Mesendoderm (in vitro differentiated cells): ENCODE data around the gene C2orf69.

Source experiments
- DNase-seq: peaks from one replicate; pipeline ENCODE4 v3.0.0; 2013
- H2AK5ac ChIP-seq: 2 replicates; pipeline ENCODE4 v1.6.1; 2013; ENCODE audit warnings: low read length, inconsistent platforms
- H2BK120ac ChIP-seq: 2 replicates; pipeline ENCODE4 v1.6.1; 2013; ENCODE audit warnings: low read depth, mild to moderate bottlenecking, low read length, moderate library complexity, mixed read lengths
- H2BK15ac ChIP-seq: replicated peaks from 2 replicates; pipeline ENCODE4 v1.6.1; 2013; ENCODE audit warnings: low read depth, mild to moderate bottlenecking, moderate library complexity
- H2BK5ac ChIP-seq: 2 replicates; pipeline ENCODE4 v1.6.1; 2013; ENCODE audit warnings: low read length, inconsistent platforms
- H3K18ac ChIP-seq: 2 replicates; pipeline ENCODE4 v1.6.1; 2013; ENCODE audit warnings: mild to moderate bottlenecking, low read length, mixed read lengths
- H3K23ac ChIP-seq: one replicate; pipeline ENCODE4 v1.6.1; 2013; ENCODE audit warnings: low read length
- H3K27ac ChIP-seq: 2 replicates; pipeline ENCODE4 v1.5.1; 2013; ENCODE audit warnings: low read depth, mild to moderate bottlenecking, inconsistent platforms, low read length, moderate library complexity
- H3K27me3 ChIP-seq: 2 replicates; pipeline ENCODE4 v1.6.1; 2013; ENCODE audit warnings: low read length, control low read depth, mild to moderate bottlenecking, inconsistent platforms; ENCODE audit not compliant: insufficient read depth, poor library complexity
- H3K36me3 ChIP-seq: 2 replicates; pipeline ENCODE4 v1.6.1; 2013; ENCODE audit warnings: low read length, inconsistent platforms; ENCODE audit not compliant: control insufficient read depth, insufficient read depth
- H3K4ac ChIP-seq: one replicate; pipeline ENCODE4 v1.6.1; 2013; ENCODE audit warnings: low read depth, mild to moderate bottlenecking, low read length, moderate library complexity
- H3K4me1 ChIP-seq: 2 replicates; pipeline ENCODE4 v1.6.1; 2013; ENCODE audit warnings: low read depth, low read length, inconsistent platforms; ENCODE audit not compliant: control insufficient read depth
- H3K4me2 ChIP-seq: 2 replicates; pipeline ENCODE4 v1.6.1; 2013; ENCODE audit warnings: low read length
- H3K4me3 ChIP-seq: 2 replicates; pipeline ENCODE4 v1.5.1; 2013; ENCODE audit warnings: mild to moderate bottlenecking, low read length
- H3K56ac ChIP-seq: one replicate; pipeline ENCODE4 v1.6.1; 2013; ENCODE audit warnings: low read length
- H3K79me1 ChIP-seq: 2 replicates; pipeline ENCODE4 v1.6.1; 2013; ENCODE audit warnings: low read length, inconsistent platforms
- H3K79me2 ChIP-seq: 2 replicates; pipeline ENCODE4 v1.6.1; 2013; ENCODE audit warnings: mild to moderate bottlenecking, low read length; ENCODE audit not compliant: control insufficient read depth, insufficient read depth
- H3K9ac ChIP-seq: 2 replicates; pipeline ENCODE4 v1.6.1; 2013; ENCODE audit warnings: low read length, inconsistent platforms
- H4K5ac ChIP-seq: one replicate; pipeline ENCODE4 v1.6.1; 2013; ENCODE audit warnings: low read length
- H4K8ac ChIP-seq: one replicate; pipeline ENCODE4 v1.6.1; 2013; ENCODE audit warnings: low read depth, mild to moderate bottlenecking, control low read depth, low read length, moderate library complexity
- WGBS: extraction: QIAGEN DNeasy Blood & Tissue Kit; methylation state at CpG from one replicate; pipeline ENCODE4 v1.1.7; 2013; ENCODE audit warnings: low lambda C conversion rate, missing lambda C conversion rate; ENCODE audit not compliant: insufficient coverage; ENCODE audit errors: extremely low coverage; 5-methylcytosine and 5-hydroxymethylcytosine counted together

C2orf69 gene

DNA sequence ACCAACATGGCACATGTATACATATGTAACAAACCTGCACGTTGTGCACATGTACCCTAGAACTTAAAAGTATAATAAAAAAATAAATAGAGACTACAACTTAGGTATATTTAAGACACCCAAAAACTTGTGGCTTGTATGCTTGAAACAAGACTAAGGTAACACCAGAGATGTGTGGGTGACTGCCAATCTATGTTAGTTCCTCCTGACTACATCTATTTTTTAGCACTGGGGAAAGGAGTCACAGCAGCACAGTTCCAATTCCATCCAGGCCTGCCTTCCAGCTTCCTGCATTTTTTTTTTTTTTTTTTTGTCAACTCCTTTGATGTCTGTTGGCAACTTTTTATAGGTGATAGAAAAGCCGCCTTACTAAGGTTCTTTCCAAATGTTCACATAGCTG lies 18.2 kb downstream of the C2orf69 start:
- Histone ChIP-seq H3K56ac (no peak overlapping the region), H3K4ac (no peak overlapping the region), H3K4me2 (no peak overlapping the region), H2BK120ac (no peak overlapping the region), H2BK5ac (no peak overlapping the region), H3K79me2 (no peaks in the 10 kb centered on the region), H2BK15ac (no peak overlapping the region), H3K18ac (no peak overlapping the region), H4K8ac (no peak overlapping the region), H3K36me3 (peaks cover 1% of the 10 kb centered on the region), H3K4me3 (no peak overlapping the region), H3K4me1 (no peaks in the 10 kb centered on the region), H3K23ac (no peak overlapping the region), H3K27me3 (no peaks in the 10 kb centered on the region), H3K9ac (no peak overlapping the region), H4K5ac (no peak overlapping the region), H3K79me1 (no peaks in the 10 kb centered on the region), H3K27ac (no peak overlapping the region), H2AK5ac (no peak overlapping the region)
- no peak for DNase-seq
- no CpG with 5 or more reads among the region's 2 CpGs for WGBS

DNA sequence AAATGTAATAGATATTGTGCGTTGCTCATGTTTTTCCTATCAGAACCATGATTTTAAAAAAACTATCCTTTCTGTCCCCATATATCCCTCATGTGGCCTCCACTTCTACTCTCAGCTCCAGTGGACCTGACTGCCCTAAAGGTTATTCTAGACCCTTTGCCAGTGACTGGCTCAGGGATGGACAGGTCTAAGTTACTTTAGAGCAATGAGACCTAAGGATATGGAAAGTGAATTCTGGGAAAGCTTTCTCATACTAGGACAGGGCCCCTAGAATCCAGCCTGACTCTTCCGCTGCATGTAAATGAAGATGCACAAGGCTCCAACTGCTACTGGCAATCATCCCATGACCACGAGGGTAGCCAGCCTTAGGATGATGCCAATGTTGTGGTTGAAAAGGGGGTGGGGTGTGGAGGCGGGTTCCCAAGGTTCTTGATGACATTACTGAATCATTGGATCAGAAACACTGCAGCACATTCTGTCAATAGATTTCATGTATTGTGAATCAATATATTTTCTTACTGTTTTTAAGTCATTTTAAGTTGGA lies 21.3 kb downstream of the C2orf69 start:
- H4K5ac ChIP-seq = no peak overlapping the region
- no peak overlapping the region for H3K4me2 ChIP-seq
- H3K4ac ChIP-seq = no peak overlapping the region
- H3K4me1 ChIP-seq = no peaks in the 10 kb centered on the region
- H3K79me2 ChIP-seq = no peaks in the 10 kb centered on the region
- H4K8ac ChIP-seq = no peak overlapping the region
- no peak overlapping the region for H2BK120ac ChIP-seq
- H3K27ac ChIP-seq = no peak overlapping the region
- H3K27me3 ChIP-seq = no peaks in the 10 kb centered on the region
- H2BK5ac ChIP-seq = no peak overlapping the region
- H2BK15ac ChIP-seq = no peak overlapping the region
- H3K56ac ChIP-seq = no peak overlapping the region
- H3K9ac ChIP-seq = no peak overlapping the region
- H3K36me3 ChIP-seq = peaks cover 1% of the 10 kb centered on the region
- H3K4me3 ChIP-seq = no peak overlapping the region
- DNase-seq = no peak
- no peaks in the 10 kb centered on the region for H3K79me1 ChIP-seq
- H2AK5ac ChIP-seq = no peak overlapping the region
- no CpG with 5 or more reads among the region's 4 CpGs for WGBS
- H3K18ac ChIP-seq = no peak overlapping the region
- no peak overlapping the region for H3K23ac ChIP-seq

DNA sequence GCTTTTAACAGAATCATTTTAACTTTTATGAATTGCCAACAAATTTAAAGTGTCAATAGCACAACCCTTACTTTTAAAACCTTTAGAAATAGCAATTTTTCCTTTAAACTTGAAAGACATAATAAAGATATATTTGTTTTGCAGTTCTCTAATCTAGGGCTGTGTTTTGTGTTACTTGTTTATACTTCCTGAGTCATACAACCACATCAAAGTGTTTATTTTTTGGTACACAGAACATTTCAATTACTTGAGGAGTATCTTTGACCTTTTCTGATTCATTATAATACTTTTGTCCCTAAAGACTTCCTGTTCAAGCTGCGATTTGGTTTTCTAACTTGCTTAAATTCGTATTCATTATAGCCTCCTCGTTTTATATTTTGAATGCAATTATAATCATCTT lies 22.4 kb downstream of the C2orf69 start:
- no peak overlapping the region for H3K4me3 ChIP-seq
- no peak overlapping the region for H3K4ac ChIP-seq
- H3K27me3 ChIP-seq = no peaks in the 10 kb centered on the region
- DNase-seq = no peak
- H3K23ac ChIP-seq = no peak overlapping the region
- H3K56ac ChIP-seq = no peak overlapping the region
- H2AK5ac ChIP-seq = no peak overlapping the region
- no peak overlapping the region for H3K9ac ChIP-seq
- no CpG with 5 or more reads among the region's 3 CpGs for WGBS
- peaks cover 1% of the 10 kb centered on the region for H3K36me3 ChIP-seq
- H3K79me1 ChIP-seq = no peaks in the 10 kb centered on the region
- H2BK120ac ChIP-seq = no peak overlapping the region
- no peak overlapping the region for H3K27ac ChIP-seq
- no peak overlapping the region for H4K8ac ChIP-seq
- H2BK15ac ChIP-seq = no peak overlapping the region
- H3K4me2 ChIP-seq = no peak overlapping the region
- no peaks in the 10 kb centered on the region for H3K79me2 ChIP-seq
- H4K5ac ChIP-seq = no peak overlapping the region
- no peaks in the 10 kb centered on the region for H3K4me1 ChIP-seq
- H3K18ac ChIP-seq = no peak overlapping the region
- H2BK5ac ChIP-seq = no peak overlapping the region

GRCh38 chr2:199936554-199936953 lies 25.5 kb downstream of the C2orf69 start:
- H3K4me2 ChIP-seq = no peak overlapping the region
- H2AK5ac ChIP-seq = no peak overlapping the region
- no peak overlapping the region for H3K18ac ChIP-seq
- H2BK5ac ChIP-seq = no peak overlapping the region
- no peak overlapping the region for H3K56ac ChIP-seq
- H2BK120ac ChIP-seq = no peak overlapping the region
- no peaks in the 10 kb centered on the region for H3K79me2 ChIP-seq
- H3K36me3 ChIP-seq = peaks cover 1% of the 10 kb centered on the region
- no peak overlapping the region for H4K5ac ChIP-seq
- H3K4me1 ChIP-seq = no peaks in the 10 kb centered on the region
- no peak overlapping the region for H4K8ac ChIP-seq
- no peak for DNase-seq
- no peaks in the 10 kb centered on the region for H3K79me1 ChIP-seq
- H3K4me3 ChIP-seq = no peak overlapping the region
- H3K27me3 ChIP-seq = no peaks in the 10 kb centered on the region
- H2BK15ac ChIP-seq = no peak overlapping the region
- H3K9ac ChIP-seq = no peak overlapping the region
- WGBS = no CpG with 5 or more reads among the region's 2 CpGs
- H3K27ac ChIP-seq = no peak overlapping the region
- H3K23ac ChIP-seq = no peak overlapping the region
- H3K4ac ChIP-seq = no peak overlapping the region

- H3K27ac ChIP-seq = no peak overlapping the region
- DNase-seq = peak; percentile 55
- no CpG with 5 or more reads among the region's 2 CpGs for WGBS
- no peak overlapping the region for H3K23ac ChIP-seq
- H4K8ac ChIP-seq = no peak overlapping the region
- no peak overlapping the region for H3K56ac ChIP-seq
- H2BK15ac ChIP-seq = no peak overlapping the region
- no peak overlapping the region for H3K9ac ChIP-seq
- no peaks in the 10 kb centered on the region for H3K79me1 ChIP-seq
- H4K5ac ChIP-seq = no peak overlapping the region
- H3K4me3 ChIP-seq = no peak overlapping the region
- no peaks in the 10 kb centered on the region for H3K79me2 ChIP-seq
- no peak overlapping the region for H3K4me2 ChIP-seq
- H2AK5ac ChIP-seq = no peak overlapping the region
- H2BK120ac ChIP-seq = no peak overlapping the region
- H3K36me3 ChIP-seq = no peaks in the 10 kb centered on the region
- no peak overlapping the region for H3K4ac ChIP-seq
- no peak overlapping the region for H3K18ac ChIP-seq
- H3K27me3 ChIP-seq = no peaks in the 10 kb centered on the region
- no peak overlapping the region for H2BK5ac ChIP-seq
- no peaks in the 10 kb centered on the region for H3K4me1 ChIP-seq
Measured at GRCh38 chr2:199940373-199940772, 29.3 kb downstream of the C2orf69 start.

DNA sequence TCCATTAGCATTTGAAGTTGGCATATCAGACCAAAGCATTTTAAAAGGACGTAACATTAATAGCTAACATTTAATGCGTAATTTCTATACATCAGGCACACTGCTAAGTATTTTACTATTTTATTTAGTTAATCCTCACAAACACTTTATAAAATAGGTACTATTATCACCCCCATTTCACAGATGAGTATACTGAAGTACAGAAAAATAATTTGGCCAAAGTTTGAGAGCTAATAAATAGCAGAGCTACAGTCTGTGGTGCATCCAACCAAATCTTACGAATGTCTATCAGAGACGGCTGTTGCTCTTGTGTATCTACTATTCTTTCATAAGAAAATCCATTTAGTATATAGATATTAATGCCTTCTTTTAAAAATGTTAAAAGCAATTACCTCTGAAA lies 32.3 kb downstream of the C2orf69 start:
- no peak for DNase-seq
- H3K56ac ChIP-seq = no peak overlapping the region
- H2BK120ac ChIP-seq = no peak overlapping the region
- no peak overlapping the region for H2AK5ac ChIP-seq
- no peaks in the 10 kb centered on the region for H3K36me3 ChIP-seq
- WGBS = no CpG with 5 or more reads among the region's 4 CpGs
- H2BK15ac ChIP-seq = no peak overlapping the region
- no peaks in the 10 kb centered on the region for H3K79me2 ChIP-seq
- no peak overlapping the region for H3K18ac ChIP-seq
- H3K27ac ChIP-seq = no peak overlapping the region
- H3K4me1 ChIP-seq = no peaks in the 10 kb centered on the region
- no peak overlapping the region for H4K5ac ChIP-seq
- H4K8ac ChIP-seq = no peak overlapping the region
- H3K23ac ChIP-seq = no peak overlapping the region
- no peak overlapping the region for H2BK5ac ChIP-seq
- peaks cover 2% of the 10 kb centered on the region for H3K79me1 ChIP-seq
- H3K9ac ChIP-seq = no peak overlapping the region
- no peak overlapping the region for H3K4me3 ChIP-seq
- no peak overlapping the region for H3K4ac ChIP-seq
- no peaks in the 10 kb centered on the region for H3K27me3 ChIP-seq
- no peak overlapping the region for H3K4me2 ChIP-seq
